ENCODE measurements around the gene TM4SF20.

DNA sequence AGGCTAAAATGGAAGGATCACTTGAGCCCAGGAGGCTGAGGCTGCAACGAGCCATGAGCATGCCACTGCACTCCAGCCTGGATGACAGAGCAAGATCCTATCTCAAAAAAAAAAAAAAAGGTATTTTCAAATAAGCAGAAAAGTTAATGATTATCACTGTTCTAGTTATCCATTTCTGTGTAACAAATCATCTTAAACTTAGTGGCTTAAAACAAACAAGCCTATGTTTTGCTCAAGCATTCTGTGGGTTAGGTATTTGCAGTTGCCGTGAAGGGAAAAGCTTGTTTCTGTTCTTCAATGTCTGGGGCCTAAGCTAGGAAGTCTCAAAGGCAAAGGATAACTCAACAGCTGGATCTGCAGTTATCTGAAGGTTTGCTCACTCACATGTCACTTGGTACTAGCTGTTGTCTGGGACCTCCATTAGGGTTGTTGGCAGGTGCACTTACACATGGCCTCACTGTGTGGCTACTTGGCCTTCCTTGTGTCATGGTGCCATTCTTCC is 40.0 kb downstream of the TM4SF20 start:
- TF ChIP-seq, protein P1, sequence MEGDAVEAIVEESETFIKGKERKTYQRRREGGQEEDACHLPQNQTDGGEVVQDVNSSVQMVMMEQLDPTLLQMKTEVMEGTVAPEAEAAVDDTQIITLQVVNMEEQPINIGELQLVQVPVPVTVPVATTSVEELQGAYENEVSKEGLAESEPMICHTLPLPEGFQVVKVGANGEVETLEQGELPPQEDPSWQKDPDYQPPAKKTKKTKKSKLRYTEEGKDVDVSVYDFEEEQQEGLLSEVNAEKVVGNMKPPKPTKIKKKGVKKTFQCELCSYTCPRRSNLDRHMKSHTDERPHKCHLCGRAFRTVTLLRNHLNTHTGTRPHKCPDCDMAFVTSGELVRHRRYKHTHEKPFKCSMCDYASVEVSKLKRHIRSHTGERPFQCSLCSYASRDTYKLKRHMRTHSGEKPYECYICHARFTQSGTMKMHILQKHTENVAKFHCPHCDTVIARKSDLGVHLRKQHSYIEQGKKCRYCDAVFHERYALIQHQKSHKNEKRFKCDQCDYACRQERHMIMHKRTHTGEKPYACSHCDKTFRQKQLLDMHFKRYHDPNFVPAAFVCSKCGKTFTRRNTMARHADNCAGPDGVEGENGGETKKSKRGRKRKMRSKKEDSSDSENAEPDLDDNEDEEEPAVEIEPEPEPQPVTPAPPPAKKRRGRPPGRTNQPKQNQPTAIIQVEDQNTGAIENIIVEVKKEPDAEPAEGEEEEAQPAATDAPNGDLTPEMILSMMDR (conservative IDR thresholded peaks at IDR 0.05; ENCODE audit: low read depth in 2 of 2) = no peak
- TF ChIP-seq, protein P2, sequence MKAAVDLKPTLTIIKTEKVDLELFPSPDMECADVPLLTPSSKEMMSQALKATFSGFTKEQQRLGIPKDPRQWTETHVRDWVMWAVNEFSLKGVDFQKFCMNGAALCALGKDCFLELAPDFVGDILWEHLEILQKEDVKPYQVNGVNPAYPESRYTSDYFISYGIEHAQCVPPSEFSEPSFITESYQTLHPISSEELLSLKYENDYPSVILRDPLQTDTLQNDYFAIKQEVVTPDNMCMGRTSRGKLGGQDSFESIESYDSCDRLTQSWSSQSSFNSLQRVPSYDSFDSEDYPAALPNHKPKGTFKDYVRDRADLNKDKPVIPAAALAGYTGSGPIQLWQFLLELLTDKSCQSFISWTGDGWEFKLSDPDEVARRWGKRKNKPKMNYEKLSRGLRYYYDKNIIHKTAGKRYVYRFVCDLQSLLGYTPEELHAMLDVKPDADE (IDR thresholded peaks at IDR 0.05) = no peak
- TF ChIP-seq POLR2AphosphoS5 (IDR thresholded peaks at IDR 0.05; ENCODE audit: low read depth) (no peak), EZH2 (IDR thresholded peaks at IDR 0.05; ENCODE audit: low read depth, unreplicated experiment) (no peak), EZH2phosphoT487 (IDR thresholded peaks at IDR 0.05; ENCODE audit: unreplicated experiment) (no peak), NANOG (IDR thresholded peaks at IDR 0.05; ENCODE audit: borderline replicate concordance) (no peak), CREB1 (CRISPR knock-in tag; IDR thresholded peaks at IDR 0.05; ENCODE audit: low read depth) (no peak), JUNB (IDR thresholded peaks at IDR 0.05; ENCODE audit: unreplicated experiment) (no peak)
- TF ChIP-seq, protein P3, sequence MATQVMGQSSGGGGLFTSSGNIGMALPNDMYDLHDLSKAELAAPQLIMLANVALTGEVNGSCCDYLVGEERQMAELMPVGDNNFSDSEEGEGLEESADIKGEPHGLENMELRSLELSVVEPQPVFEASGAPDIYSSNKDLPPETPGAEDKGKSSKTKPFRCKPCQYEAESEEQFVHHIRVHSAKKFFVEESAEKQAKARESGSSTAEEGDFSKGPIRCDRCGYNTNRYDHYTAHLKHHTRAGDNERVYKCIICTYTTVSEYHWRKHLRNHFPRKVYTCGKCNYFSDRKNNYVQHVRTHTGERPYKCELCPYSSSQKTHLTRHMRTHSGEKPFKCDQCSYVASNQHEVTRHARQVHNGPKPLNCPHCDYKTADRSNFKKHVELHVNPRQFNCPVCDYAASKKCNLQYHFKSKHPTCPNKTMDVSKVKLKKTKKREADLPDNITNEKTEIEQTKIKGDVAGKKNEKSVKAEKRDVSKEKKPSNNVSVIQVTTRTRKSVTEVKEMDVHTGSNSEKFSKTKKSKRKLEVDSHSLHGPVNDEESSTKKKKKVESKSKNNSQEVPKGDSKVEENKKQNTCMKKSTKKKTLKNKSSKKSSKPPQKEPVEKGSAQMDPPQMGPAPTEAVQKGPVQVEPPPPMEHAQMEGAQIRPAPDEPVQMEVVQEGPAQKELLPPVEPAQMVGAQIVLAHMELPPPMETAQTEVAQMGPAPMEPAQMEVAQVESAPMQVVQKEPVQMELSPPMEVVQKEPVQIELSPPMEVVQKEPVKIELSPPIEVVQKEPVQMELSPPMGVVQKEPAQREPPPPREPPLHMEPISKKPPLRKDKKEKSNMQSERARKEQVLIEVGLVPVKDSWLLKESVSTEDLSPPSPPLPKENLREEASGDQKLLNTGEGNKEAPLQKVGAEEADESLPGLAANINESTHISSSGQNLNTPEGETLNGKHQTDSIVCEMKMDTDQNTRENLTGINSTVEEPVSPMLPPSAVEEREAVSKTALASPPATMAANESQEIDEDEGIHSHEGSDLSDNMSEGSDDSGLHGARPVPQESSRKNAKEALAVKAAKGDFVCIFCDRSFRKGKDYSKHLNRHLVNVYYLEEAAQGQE (IDR thresholded peaks at IDR 0.05; ENCODE audit: unreplicated experiment) = no peak
